ENCODE results near the gene IGSF9B.

Gene IGSF9B

DNA sequence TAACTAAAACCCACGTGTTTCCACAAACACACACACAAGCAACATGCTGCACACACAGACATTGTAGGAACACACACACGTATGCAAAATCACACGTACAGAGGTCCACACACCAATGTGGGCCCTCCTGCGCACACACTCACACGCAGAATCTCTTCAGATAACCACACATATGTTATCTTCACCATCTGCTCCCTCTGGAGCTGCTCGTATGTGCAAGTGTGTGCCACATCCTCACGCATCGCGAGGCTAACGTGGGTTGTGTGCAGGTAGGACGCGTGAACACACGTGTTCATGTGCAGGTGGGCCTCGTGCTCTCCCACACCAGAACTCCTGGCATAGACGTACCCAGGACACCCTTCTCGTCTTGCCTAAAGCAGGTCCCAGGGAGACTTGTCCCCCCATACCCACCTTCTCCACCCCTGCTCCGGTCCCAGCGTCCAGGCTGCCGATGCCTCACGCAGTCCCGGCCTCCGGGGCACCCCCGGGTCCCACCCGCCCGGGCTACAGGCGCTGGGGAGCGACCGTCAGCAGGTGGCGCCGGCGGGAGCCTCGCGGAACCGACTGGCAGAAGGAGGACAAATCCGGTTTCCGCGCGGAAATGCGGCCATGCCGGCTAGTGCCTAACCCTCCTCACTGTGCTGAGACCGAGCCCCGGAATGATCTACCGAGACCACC is 10.3 kb upstream of the IGSF9B start:
- TF ChIP-seq EZH2phosphoT487 (IDR thresholded peaks at IDR 0.05; ENCODE audit: low read depth): no peak
- TF ChIP-seq, protein P1, sequence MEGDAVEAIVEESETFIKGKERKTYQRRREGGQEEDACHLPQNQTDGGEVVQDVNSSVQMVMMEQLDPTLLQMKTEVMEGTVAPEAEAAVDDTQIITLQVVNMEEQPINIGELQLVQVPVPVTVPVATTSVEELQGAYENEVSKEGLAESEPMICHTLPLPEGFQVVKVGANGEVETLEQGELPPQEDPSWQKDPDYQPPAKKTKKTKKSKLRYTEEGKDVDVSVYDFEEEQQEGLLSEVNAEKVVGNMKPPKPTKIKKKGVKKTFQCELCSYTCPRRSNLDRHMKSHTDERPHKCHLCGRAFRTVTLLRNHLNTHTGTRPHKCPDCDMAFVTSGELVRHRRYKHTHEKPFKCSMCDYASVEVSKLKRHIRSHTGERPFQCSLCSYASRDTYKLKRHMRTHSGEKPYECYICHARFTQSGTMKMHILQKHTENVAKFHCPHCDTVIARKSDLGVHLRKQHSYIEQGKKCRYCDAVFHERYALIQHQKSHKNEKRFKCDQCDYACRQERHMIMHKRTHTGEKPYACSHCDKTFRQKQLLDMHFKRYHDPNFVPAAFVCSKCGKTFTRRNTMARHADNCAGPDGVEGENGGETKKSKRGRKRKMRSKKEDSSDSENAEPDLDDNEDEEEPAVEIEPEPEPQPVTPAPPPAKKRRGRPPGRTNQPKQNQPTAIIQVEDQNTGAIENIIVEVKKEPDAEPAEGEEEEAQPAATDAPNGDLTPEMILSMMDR (IDR thresholded peaks at IDR 0.05; ENCODE audit: low read depth, low read length): peak; percentile 8; the same call in 1 of the 2 replicates
- no peaks in the 10 kb centered on the region for H4K20me1 ChIP-seq (ENCODE audit: insufficient read depth, low read length)
- H2AFZ ChIP-seq (ENCODE audit: low read depth, low read length): no peak overlapping the region
- no peaks in the 10 kb centered on the region for H3K79me2 ChIP-seq (ENCODE audit: low read length)
- no peaks in the 10 kb centered on the region for H3K4me1 ChIP-seq (ENCODE audit: low read length)
- H3K9me3 ChIP-seq (ENCODE audit: insufficient read depth, low read length): no peaks in the 10 kb centered on the region
- no peak overlapping the region for H3K9ac ChIP-seq (ENCODE audit: low read length)
- peaks cover 6% of the 10 kb centered on the region; the same call in 1 of the 2 replicates for H3K27me3 ChIP-seq (ENCODE audit: low read depth, low read length)
- no peak overlapping the region for H3K27ac ChIP-seq (ENCODE audit: low read length)
- no peak overlapping the region for H3K4me2 ChIP-seq (ENCODE audit: low read length)
- no peaks in the 10 kb centered on the region for H3K36me3 ChIP-seq (replicated peaks; ENCODE audit: low read depth, low read length)
- no peak overlapping the region for H3K4me3 ChIP-seq (ENCODE audit: low read length)

DNA sequence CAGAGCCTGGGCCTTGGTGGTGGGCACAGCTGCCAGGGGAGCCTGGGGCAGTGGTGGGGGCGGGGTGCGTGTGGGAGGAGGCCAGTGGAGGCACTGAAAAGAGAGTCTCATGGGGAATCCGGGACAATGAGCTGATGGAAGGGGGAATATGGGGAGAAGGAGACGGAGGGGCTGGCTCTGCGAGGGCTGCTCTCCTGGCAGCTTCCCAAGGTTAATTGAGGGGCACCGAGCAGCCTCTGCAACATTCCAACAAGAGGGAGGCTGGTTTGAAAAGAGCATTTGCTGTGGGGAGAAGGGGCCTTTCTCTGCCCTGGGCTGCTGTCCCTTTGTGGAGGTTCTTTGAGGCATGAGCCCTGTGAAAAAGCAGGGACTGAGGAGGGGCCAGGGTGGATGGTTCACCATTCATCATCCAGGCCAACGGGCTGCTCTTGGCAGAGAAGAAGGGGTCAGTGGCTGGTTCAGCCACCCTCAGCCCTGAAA is 9.4 kb upstream of the IGSF9B start:
- no peak for TF ChIP-seq EZH2phosphoT487 (IDR thresholded peaks at IDR 0.05; ENCODE audit: low read depth)
- TF ChIP-seq, protein P1 (IDR thresholded peaks at IDR 0.05; ENCODE audit: low read depth, low read length): no peak
- no peaks in the 10 kb centered on the region for H3K36me3 ChIP-seq (replicated peaks; ENCODE audit: low read depth, low read length)
- no peaks in the 10 kb centered on the region for H3K9me3 ChIP-seq (ENCODE audit: insufficient read depth, low read length)
- H3K27ac ChIP-seq (ENCODE audit: low read length): no peak overlapping the region
- H3K79me2 ChIP-seq (ENCODE audit: low read length): no peaks in the 10 kb centered on the region
- no peak overlapping the region for H3K4me2 ChIP-seq (ENCODE audit: low read length)
- no peak overlapping the region for H2AFZ ChIP-seq (ENCODE audit: low read depth, low read length)
- peaks cover 6% of the 10 kb centered on the region; the same call in 1 of the 2 replicates for H3K27me3 ChIP-seq (ENCODE audit: low read depth, low read length)
- H3K9ac ChIP-seq (ENCODE audit: low read length): no peak overlapping the region
- H4K20me1 ChIP-seq (ENCODE audit: insufficient read depth, low read length): no peaks in the 10 kb centered on the region
- H3K4me3 ChIP-seq (ENCODE audit: low read length): no peak overlapping the region
- no peaks in the 10 kb centered on the region for H3K4me1 ChIP-seq (ENCODE audit: low read length)

DNA sequence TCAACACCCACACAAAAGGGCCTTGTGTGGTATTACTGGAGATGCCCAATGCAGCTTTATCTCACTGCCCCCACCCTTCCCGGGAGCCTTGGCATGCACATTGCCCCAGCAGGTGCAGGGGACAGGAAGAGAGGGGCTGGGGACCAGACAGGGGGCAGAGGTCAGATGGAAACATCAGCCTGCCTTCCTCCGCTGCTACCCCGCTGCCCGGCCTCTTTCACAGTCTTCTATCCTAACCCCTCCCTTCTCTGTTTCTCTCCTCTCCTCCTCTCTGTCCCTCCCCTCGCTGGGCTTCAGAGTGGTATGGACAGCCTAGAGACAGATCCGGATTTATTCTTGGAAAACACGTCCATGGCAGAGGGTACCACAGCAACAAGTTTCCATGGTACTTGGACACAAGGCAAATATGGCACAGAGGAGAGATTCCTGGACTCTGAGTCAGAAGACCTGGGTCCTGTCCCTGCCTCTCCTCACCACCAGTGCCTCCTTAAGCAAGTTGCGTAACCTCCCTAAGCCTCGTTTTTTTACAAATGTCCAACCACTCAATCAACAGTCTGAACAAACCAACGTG is 8.3 kb upstream of the IGSF9B start:
- Histone ChIP-seq H3K4me3 (ENCODE audit: low read length) (no peak overlapping the region), H3K4me2 (ENCODE audit: low read length) (no peak overlapping the region), H3K79me2 (ENCODE audit: low read length) (no peaks in the 10 kb centered on the region), H4K20me1 (ENCODE audit: insufficient read depth, low read length) (no peaks in the 10 kb centered on the region), H3K27me3 (ENCODE audit: low read depth, low read length) (peaks cover 6% of the 10 kb centered on the region; the same call in 1 of the 2 replicates), H3K9ac (ENCODE audit: low read length) (no peak overlapping the region), H3K36me3 (replicated peaks; ENCODE audit: low read depth, low read length) (no peaks in the 10 kb centered on the region), H3K4me1 (ENCODE audit: low read length) (no peaks in the 10 kb centered on the region), H2AFZ (ENCODE audit: low read depth, low read length) (no peak overlapping the region), H3K9me3 (ENCODE audit: insufficient read depth, low read length) (no peaks in the 10 kb centered on the region), H3K27ac (ENCODE audit: low read length) (no peak overlapping the region)
- TF ChIP-seq, protein P1 (IDR thresholded peaks at IDR 0.05; ENCODE audit: low read depth, low read length): no peak
- no peak for TF ChIP-seq EZH2phosphoT487 (IDR thresholded peaks at IDR 0.05; ENCODE audit: low read depth)

DNA sequence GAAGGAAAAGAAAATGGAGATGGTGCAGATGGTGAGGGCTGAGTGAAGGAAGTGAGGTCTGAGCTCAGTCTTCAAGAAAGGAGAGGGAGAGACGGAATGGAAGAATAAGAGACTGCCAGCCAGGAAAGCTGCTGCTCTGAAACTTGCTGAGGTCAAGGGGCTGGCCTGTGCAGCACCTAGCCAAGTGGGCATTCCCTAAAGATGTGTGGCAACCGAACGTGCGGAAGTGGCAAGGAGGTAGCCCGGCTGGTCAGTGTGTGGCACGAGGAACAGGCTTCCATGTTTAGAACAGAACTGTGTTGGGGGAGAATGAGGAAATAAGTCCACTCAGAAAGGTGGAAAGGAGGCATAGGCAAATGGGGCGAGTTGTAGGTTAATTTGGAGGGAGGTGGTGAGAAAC is 7.6 kb upstream of the IGSF9B start:
- Histone ChIP-seq H2AFZ (ENCODE audit: low read depth, low read length) (no peak overlapping the region), H4K20me1 (ENCODE audit: insufficient read depth, low read length) (no peaks in the 10 kb centered on the region), H3K4me2 (ENCODE audit: low read length) (no peak overlapping the region)

More for the DNA sequence above, 7.6 kb upstream of the IGSF9B start:
- no peaks in the 10 kb centered on the region for H3K79me2 ChIP-seq (ENCODE audit: low read length)
- H3K4me1 ChIP-seq (ENCODE audit: low read length): no peaks in the 10 kb centered on the region
- TF ChIP-seq, protein P1 (IDR thresholded peaks at IDR 0.05; ENCODE audit: low read depth, low read length): no peak
- no peak for TF ChIP-seq EZH2phosphoT487 (IDR thresholded peaks at IDR 0.05; ENCODE audit: low read depth)
- H3K4me3 ChIP-seq (ENCODE audit: low read length): no peak overlapping the region
- peaks cover 2% of the 10 kb centered on the region; the same call in 1 of the 2 replicates for H3K27me3 ChIP-seq (ENCODE audit: low read depth, low read length)
- no peaks in the 10 kb centered on the region for H3K9me3 ChIP-seq (ENCODE audit: insufficient read depth, low read length)
- no peak overlapping the region for H3K27ac ChIP-seq (ENCODE audit: low read length)
- H3K9ac ChIP-seq (ENCODE audit: low read length): no peak overlapping the region
- no peaks in the 10 kb centered on the region for H3K36me3 ChIP-seq (replicated peaks; ENCODE audit: low read depth, low read length)

All from OCI-LY3 (cell line).